Measurements from ENCODE around the gene DMWD. TPM values are rescaled to one million over a fixed set of nuclear protein-coding genes. Genes with fewer than 3 reads are reported as not detected.

DMWD gene, protein sequence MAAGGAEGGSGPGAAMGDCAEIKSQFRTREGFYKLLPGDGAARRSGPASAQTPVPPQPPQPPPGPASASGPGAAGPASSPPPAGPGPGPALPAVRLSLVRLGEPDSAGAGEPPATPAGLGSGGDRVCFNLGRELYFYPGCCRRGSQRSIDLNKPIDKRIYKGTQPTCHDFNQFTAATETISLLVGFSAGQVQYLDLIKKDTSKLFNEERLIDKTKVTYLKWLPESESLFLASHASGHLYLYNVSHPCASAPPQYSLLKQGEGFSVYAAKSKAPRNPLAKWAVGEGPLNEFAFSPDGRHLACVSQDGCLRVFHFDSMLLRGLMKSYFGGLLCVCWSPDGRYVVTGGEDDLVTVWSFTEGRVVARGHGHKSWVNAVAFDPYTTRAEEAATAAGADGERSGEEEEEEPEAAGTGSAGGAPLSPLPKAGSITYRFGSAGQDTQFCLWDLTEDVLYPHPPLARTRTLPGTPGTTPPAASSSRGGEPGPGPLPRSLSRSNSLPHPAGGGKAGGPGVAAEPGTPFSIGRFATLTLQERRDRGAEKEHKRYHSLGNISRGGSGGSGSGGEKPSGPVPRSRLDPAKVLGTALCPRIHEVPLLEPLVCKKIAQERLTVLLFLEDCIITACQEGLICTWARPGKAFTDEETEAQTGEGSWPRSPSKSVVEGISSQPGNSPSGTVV
- total RNA-seq = 27.3 and 39.2 TPM in 2 replicates

DNA sequence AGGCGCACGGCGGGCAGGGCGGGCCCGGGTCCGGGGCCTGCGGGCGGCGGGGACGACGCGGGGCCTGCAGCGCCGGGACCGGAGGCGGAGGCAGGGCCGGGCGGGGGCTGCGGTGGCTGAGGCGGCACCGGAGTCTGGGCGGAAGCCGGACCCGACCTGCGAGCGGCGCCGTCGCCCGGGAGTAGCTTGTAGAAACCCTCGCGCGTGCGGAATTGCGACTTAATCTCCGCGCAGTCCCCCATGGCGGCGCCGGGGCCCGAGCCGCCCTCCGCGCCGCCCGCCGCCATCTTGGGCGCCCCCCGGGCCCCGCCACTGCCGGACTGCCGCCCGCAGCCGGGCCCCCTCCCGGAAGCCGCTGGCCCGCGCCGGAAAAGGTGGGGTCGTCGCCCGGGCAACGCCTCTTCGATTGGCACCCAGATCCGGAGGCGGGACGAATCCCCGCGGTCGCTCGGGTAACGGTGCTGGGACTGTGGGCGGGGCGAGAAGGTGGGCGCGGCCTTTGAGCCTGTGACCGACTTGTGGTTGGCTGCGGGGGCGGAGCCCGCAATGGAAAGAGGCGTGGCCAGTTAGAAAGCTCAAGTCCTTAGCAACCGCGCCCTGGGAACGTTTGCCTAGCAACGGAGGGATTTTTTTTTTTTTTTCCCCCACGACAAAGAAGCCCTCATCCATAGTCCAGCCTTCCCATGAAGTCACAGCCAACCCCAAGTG is at the start of gene DMWD:
TSS of gene DMWD (minus strand) at position 376 of the 708 bp plus-strand sequence. CDS start at position 287, 89 bp downstream.

DNA sequence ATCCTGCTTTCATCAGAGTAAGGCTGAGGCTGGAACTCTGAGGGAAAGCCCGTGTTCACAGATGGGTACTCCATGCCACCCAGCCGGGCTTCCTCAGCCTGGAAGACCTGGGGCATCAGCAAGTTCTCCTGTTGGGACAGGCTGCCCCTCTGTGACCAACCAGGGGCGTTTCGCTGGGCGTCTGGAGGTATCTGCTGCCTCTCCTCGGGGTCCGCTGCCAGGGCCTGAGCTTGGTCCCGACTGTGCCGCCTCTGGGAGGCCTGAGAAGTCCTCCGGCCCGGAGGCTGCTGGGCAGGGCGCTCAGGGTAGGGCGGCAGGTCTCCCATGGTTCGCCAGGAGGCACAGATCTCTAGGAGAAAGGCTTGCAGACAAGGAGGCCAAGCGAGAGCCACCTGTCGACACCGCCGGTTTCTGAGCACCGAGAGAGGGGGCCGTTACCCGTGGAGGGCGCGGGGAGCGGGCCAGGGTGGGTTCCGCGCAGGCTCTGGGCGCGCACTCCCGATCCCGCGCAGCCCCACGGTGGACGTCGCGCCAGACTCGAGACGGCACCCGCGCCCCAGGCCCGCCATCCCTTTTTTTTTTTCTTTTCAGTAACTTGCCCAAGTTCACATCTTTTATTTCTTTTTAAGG is 22.3 kb upstream of the DMWD start, which contains the start of gene RSPH6A:
TSS of gene RSPH6A (minus strand) at position 458 of the 630 bp plus-strand sequence. CDS start at position 326, 132 bp downstream.

GRCh38 chr19:45782162-45782691 is 10.4 kb downstream of the DMWD start, which contains the start of gene DMPK:
DMPK (minus strand) TSS chr19:45782490; CDS start chr19:45782352, 138 bp downstream.

GRCh38 chr19:45768984-45769782 is 23.5 kb downstream of the DMWD start, which contains the start of gene SIX5:
SIX5 (minus strand) TSS chr19:45769252; CDS start chr19:45768844, 408 bp downstream.

GRCh38 chr19:45733160-45733810 is 59.4 kb downstream of the DMWD start, which contains the start of gene MEIOSIN:
MEIOSIN (plus strand) TSS chr19:45733439; CDS start chr19:45735377, 1,938 bp downstream.

Other genes with a start within 250 kb of the DMWD start
- gene OPA3, start 208.0 kb downstream of the DMWD start, total RNA-seq = 6.3 and 7.5 TPM in 2 replicates
- under 0.01 TPM in 1 of 2 replicates, not detected in the other for gene GPR4, start 190.6 kb downstream of the DMWD start, total RNA-seq
- 12.7 and 19.8 TPM in 2 replicates for gene EML2, start 153.4 kb downstream of the DMWD start, total RNA-seq
- gene GIPR, start 124.6 kb downstream of the DMWD start, total RNA-seq = 1.3 and 1.4 TPM in 2 replicates
- 206 and 232 TPM in 2 replicates for gene SNRPD2, start 100.9 kb downstream of the DMWD start, total RNA-seq
- gene QPCTL, start 100.2 kb downstream of the DMWD start, total RNA-seq = 11.9 and 13.3 TPM in 2 replicates
- 5.5 and 5.6 TPM in 2 replicates for gene FBXO46, start 61.9 kb downstream of the DMWD start, total RNA-seq
- not detected in 2 replicates for gene MEIOSIN, start 59.4 kb downstream of the DMWD start, total RNA-seq
- gene SIX5, start 23.6 kb downstream of the DMWD start, total RNA-seq = 7.9 and 8.0 TPM in 2 replicates
- 28.2 and 37.0 TPM in 2 replicates for gene DMPK, start 10.4 kb downstream of the DMWD start, total RNA-seq
- gene RSPH6A, start 22.5 kb upstream of the DMWD start, total RNA-seq = 0.11 and 0.13 TPM in 2 replicates
- 29.3 and 30.3 TPM in 2 replicates for gene SYMPK, start 70.3 kb upstream of the DMWD start, total RNA-seq
- under 0.01 TPM in 1 of 2 replicates, not detected in the other for gene FOXA3, start 71.5 kb upstream of the DMWD start, total RNA-seq
- gene IRF2BP1, start 93.3 kb upstream of the DMWD start, total RNA-seq = 21.6 and 22.7 TPM in 2 replicates
- gene MYPOP, start 109.8 kb upstream of the DMWD start, total RNA-seq = 1.3 and 1.8 TPM in 2 replicates
- gene NANOS2, start 121.9 kb upstream of the DMWD start, total RNA-seq = not detected in 2 replicates
- under 0.01 TPM in 2 replicates for gene NOVA2, start 181.0 kb upstream of the DMWD start, total RNA-seq
- gene CCDC61, start 202.6 kb upstream of the DMWD start, total RNA-seq = 3.9 and 4.3 TPM in 2 replicates
- gene PGLYRP1, start 230.2 kb upstream of the DMWD start, total RNA-seq = not detected in 2 replicates
- gene IGFL4, start 248.2 kb upstream of the DMWD start, total RNA-seq = not detected in 2 replicates